Heart left ventricle (tissue), 16 donors: Measurements from ENCODE around the gene NRROS. TPM values are rescaled to one million over a fixed set of nuclear protein-coding genes. Genes with fewer than 3 reads are reported as not detected.

Experiments
- ATAC-seq, 4 donors: fragments of 200-7000 bp; cut with Tn5 transposase; one replicate each; pipeline ENCODE4 v1.9.1; 2020 to 2022; ENCODE audit warnings: moderate library complexity in 4 of 4, mild to moderate bottlenecking in 3 of 4, moderate number of reproducible peaks in 1 of 4
- DNase-seq, 5 donors: peaks; one replicate each; pipeline ENCODE4 v3.0.0-alpha.2; 2020
- H3K27ac ChIP-seq, 12 donors: fragments of 200-600 bp; sonication (generic) in 4 of 12; one replicate each; pipeline versions ENCODE4 v1.5.0 to v1.8.0; 2016 to 2022; ENCODE audit warnings: mild to moderate bottlenecking in 2 of 12
- H3K27me3 ChIP-seq, 9 donors: fragments of 200-600 bp; sonication (generic) in 2 of 9; one replicate each; pipeline versions ENCODE4 v1.5.1 to v1.8.0; 2016 to 2022; ENCODE audit warnings: mild to moderate bottlenecking in 3 of 9
- H3K36me3 ChIP-seq, 9 donors: fragments of 200-600 bp; sonication (generic) in 2 of 9; one replicate each; pipeline versions ENCODE4 v1.5.0 to v1.8.0; 2018 to 2022; ENCODE audit warnings: mild to moderate bottlenecking in 2 of 9
- H3K4me1 ChIP-seq, 12 donors: fragments of 200-600 bp; sonication (generic) in 4 of 12; one replicate each; pipeline versions ENCODE4 v1.5.0 to v1.8.0; 2016 to 2022; ENCODE audit warnings: mild to moderate bottlenecking in 3 of 12
- H3K4me3 ChIP-seq, 12 donors: fragments of 200-600 bp; sonication (generic) in 4 of 12; one replicate each; pipeline versions ENCODE4 v1.5.0 to v1.8.0; 2017 to 2022; ENCODE audit warnings: mild to moderate bottlenecking in 9 of 12, moderate library complexity in 4 of 12
- H3K9me3 ChIP-seq, 12 donors: fragments of 200-600 bp; sonication (generic) in 4 of 12; one replicate each; pipeline versions ENCODE4 v1.5.0 to v1.8.0; 2016 to 2022; ENCODE audit warnings: mild to moderate bottlenecking in 1 of 12
- CTCF ChIP-seq, 12 donors: fragments of 200-600 bp; sonication (generic) in 4 of 12; IDR thresholded peaks; one replicate each; pipeline versions ENCODE4 v1.5.0 to v1.8.0; 2018 to 2022; ENCODE audit warnings: antibody characterized with exemption in 12 of 12, mild to moderate bottlenecking in 5 of 12
- POLR2A ChIP-seq, 2 donors: fragments of 450-650 bp; IDR thresholded peaks; one replicate each; pipeline ENCODE4 v1.6.1; 2017; ENCODE audit warnings: antibody characterized with exemption in 2 of 2, mild to moderate bottlenecking in 2 of 2, moderate library complexity in 2 of 2
- WGBS, 4 donors: extraction: QIAGEN DNeasy Blood & Tissue Kit in 2 of 4; methylation state at CpG; one replicate each; pipeline versions ENCODE4 v1.1.5 to v1.1.7; 2013 to 2018; 5-methylcytosine and 5-hydroxymethylcytosine counted together
- intact Hi-C, 10 donors: fragments of 100-400 bp; cut with DNase I; formaldehyde crosslinking; loops; one replicate each; pipeline versions ENCODE4 v1.11.1 to v1.14.2; 2022
- polyA plus RNA-seq, 2 donors: library from polyadenylated mRNA; stranded (reverse); fragments of 200-250 nt; gene quantifications; one replicate each; pipeline ENCODE4 v1.2.3, GENCODE V29; 2013
- total RNA-seq, 9 donors: library from RNA; depleted of rRNA in 2 of 9; stranded (reverse); fragments of >200 nt in 2 of 9; fragmentation: NEBNext Ultra II Directional in 3 of 9; extraction: Animal tissue kit (Norgen Biotek cat#: 25700) in 3 of 9; gene quantifications; one replicate each; pipeline versions ENCODE4 v1.1.0 to v1.2.4, GENCODE V29; 2016 to 2023
- donor health status: ischemic (EF 13 %, LVEDD 7.1; RV severe dilation, severe dysfunction).
- donor health status: healthy with polysubstance abuse.
- donor health status: DM: no; HTN: yes; CAD: no.
- donor health status: DM: no; HTN: no; CAD: no.
- donor health status: ischemic (EF 25% LVEDD 6.9; RV normal size, moderate dysfunction).
- donor health status: ischemic (EF 25% LVEDD 5.7; RV mildly dilated, moderate dysfunction).
- donor health status: healthy.
- donor health status: DM: yes; HTN: yes; CAD: no.
- donor health status: ischemic (EF 35%, LVEDD 5.7; RV mildly dilated, moderate dysfunction).
- donor health status: nonischemic (EF 11% LVEDD 7.7; RV severe dilation, severe dysfunction).
- donor health status: DM: yes; HTN: yes; CAD: no.
- donor health status: PGD.
- donor health status: ischemic (EF 29% LVEDD 5.4; RV normal size, mild dysfunction).
- donor health status: nonischemic (EF 23%, LVEDD 6.1; RV moderate dilation, normal function).

The NRROS gene
- total and polyA plus RNA-seq, 11 donors: 1.4 to 23.8 (median 2.9) TPM

DNA sequence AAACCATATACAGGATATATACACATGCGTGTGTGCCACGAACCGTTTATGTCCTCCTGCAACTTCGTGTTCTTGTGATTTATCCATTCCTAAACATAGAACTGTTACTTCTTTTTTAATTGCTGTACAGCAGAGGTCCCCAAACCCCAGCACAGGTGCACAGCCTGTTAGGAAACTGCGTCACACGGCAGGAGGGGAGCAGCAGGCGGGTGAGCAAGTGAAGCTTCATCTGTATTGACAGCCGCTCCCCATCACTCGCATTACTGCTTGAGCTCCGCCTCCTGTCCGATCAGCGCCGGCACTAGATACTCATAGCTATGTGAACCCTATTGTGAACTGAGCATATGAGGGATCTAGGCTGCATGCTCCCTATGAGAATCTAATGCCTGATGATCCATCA, 34.9 kb upstream of the NRROS start:
- WGBS, 4 donors: 66 to 73% (median 68%) methylated on average over 13 of the region's 13 CpGs
- peaks cover 0 to 4% (median 0%) of the 10 kb centered on the region in 9 donors for H3K27me3 ChIP-seq
- DNase-seq: no peak
- peaks cover 0 to 9% (median 0%) of the 10 kb centered on the region in 12 donors for H3K9me3 ChIP-seq
- H3K36me3 ChIP-seq: no peaks in the 10 kb centered on the region
- peaks cover 0 to 2% (median 0%) of the 10 kb centered on the region in 12 donors for H3K4me1 ChIP-seq
- H3K4me3 ChIP-seq: no peak overlapping the region
- ATAC-seq: no peak
- TF ChIP-seq POLR2A (IDR thresholded peaks at IDR 0.05) (no peak), CTCF (IDR thresholded peaks at IDR 0.05) (no peak)
- intact Hi-C loops: no loop called here
- no peak overlapping the region for H3K27ac ChIP-seq

- no peak for TF ChIP-seq CTCF (IDR thresholded peaks at IDR 0.05)
- no peak for TF ChIP-seq POLR2A (IDR thresholded peaks at IDR 0.05)
- peaks cover 0 to 9% (median 0%) of the 10 kb centered on the region in 12 donors for H3K9me3 ChIP-seq
- WGBS, 4 donors: 92 to 97% (median 94%) methylated on average over 2 of the region's 2 CpGs
Observed at GRCh38 chr3:196608693-196609092, 30.8 kb upstream of the NRROS start.

DNA sequence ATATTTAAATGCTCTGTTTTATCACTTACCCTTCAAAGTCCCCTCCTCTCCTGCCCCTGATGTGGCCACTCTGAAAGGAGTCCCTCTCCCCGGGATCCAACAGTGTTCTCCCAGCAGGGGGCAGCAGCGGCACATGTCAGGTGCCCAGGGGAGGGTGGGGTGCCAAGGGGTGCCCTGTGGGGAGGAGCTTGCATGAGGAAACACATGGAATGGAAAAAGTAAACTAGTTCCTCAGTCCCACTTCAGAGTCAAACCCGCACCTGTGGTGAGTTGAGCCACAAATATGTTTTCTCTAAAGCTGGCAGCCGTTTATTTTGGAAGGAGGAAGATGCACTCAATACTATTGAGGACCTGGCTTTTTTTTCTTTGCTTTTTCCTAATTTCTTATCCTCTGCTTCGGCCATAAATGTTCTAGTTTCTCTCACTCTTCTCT, 30.1 kb upstream of the NRROS start:
- ATAC-seq (peak; percentile 77 to 95 (median 92)), DNase-seq (peak; percentile 86 to 95 (median 88))
- Histone ChIP-seq H3K4me3 (peak overlapping the region in 1 of 12 donors; percentile 1), H3K36me3 (no peaks in the 10 kb centered on the region), H3K9me3 (peaks cover 0 to 9% (median 0%) of the 10 kb centered on the region in 12 donors), H3K4me1 (peaks cover 0 to 36% (median 18%) of the 10 kb centered on the region in 12 donors), H3K27me3 (peaks cover 0 to 2% (median 0%) of the 10 kb centered on the region in 9 donors), H3K27ac (peak overlapping the region in 7 of 12 donors; percentile 2 to 85 (median 44))
- 16 to 20% (median 19%) methylated on average over 5 of the region's 5 CpGs for WGBS, 4 donors
- TF ChIP-seq CTCF (IDR thresholded peaks at IDR 0.05) (peak; percentile 72 to 91 (median 82)), POLR2A (IDR thresholded peaks at IDR 0.05) (peak in 1 of 2 donors; percentile 13)
- intact Hi-C loops: loop anchor here (1.0 to 5.0 kb wide), 5 partner anchors 75 to 363 kb away; partner anchors contain the start of gene PIGZ (in 1 of the 10)

More at GRCh38 chr3:196608693-196609092, 30.8 kb upstream of the NRROS start:
- Histone ChIP-seq H3K4me3 (no peak overlapping the region), H3K36me3 (no peaks in the 10 kb centered on the region), H3K27me3 (peaks cover 0 to 4% (median 0%) of the 10 kb centered on the region in 9 donors), H3K4me1 (peaks cover 0 to 36% (median 18%) of the 10 kb centered on the region in 12 donors), H3K27ac (no peak overlapping the region)
- no peak for DNase-seq
- intact Hi-C loops: loop anchor here (1.0 to 5.0 kb wide), 5 partner anchors 76 to 364 kb away; partner anchors contain the start of gene PIGZ (in 1 of the 10)
- no peak for ATAC-seq

DNA sequence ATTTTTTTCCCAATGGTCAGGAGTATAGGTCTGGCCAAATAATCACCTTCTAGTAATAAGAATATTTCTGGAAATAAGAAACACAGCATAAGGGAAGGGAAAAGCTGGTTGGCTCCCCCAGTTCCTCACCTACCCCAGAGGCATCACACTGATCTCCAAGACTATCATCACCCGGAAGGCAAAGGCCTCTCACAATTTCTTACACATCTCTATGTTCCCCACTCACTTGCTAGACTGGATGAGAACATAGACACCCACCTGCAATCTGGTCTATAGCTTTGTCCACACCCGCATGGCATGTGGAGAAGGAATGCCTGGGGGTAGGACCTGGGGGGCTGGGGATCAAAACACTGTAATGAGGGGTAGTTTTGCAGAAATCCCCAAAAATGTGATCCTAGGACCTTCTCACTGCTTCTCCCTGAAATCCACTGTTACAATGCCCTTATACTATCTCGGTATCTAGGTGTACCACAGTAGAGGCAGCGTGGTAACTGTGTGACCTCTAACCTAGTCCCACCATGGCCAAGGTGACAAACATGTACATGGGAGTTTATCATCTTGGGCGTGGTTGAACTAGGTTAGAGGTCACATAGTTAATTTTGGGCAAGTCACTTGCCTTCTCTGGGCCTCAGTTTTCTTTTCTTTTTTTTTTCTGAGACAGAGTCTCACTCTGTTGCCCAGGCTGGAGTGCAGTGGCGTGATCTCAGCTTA, 29.5 kb upstream of the NRROS start:
- DNase-seq (no peak), ATAC-seq (no peak)
- Histone ChIP-seq H3K36me3 (no peaks in the 10 kb centered on the region), H3K4me1 (peaks cover 0 to 36% (median 18%) of the 10 kb centered on the region in 12 donors), H3K27me3 (no peaks in the 10 kb centered on the region), H3K9me3 (peaks cover 0 to 9% (median 0%) of the 10 kb centered on the region in 12 donors), H3K27ac (peak overlapping the region in 7 of 12 donors; percentile 2 to 85 (median 44)), H3K4me3 (peak overlapping the region in 1 of 12 donors; percentile 1)
- intact Hi-C loops: loop anchor here (1.0 to 5.0 kb wide), 7 partner anchors 23 to 362 kb away; partner anchors contain the start of gene PIGZ (in 1 of the 10)
- 77 to 82% (median 81%) methylated on average over 6 of the region's 6 CpGs for WGBS, 4 donors
- no peak for TF ChIP-seq CTCF (IDR thresholded peaks at IDR 0.05)
- no peak for TF ChIP-seq POLR2A (IDR thresholded peaks at IDR 0.05)
